ENCODE measurements around the gene FAM200C.

DNA sequence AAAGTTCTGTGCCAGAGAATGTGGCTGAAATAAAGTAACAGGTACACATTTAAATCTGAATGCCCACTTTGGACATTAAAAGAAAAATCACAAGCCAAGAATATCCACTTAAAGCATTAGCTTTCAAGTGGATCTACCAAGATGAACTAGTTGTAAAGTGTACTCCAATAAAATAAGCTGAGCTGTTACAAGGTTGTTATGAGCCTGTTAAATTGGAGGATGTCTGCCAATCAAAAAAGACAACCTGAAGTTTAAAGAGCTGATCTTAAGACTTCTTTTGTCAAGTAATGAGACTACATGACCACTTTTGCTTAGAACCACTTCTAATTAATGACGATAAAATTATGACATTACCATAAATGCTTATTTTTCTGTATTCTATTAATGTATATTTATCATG, 2.4 kb downstream of the FAM200C start:
- TF ChIP-seq POLR2A (IDR thresholded peaks at IDR 0.05; ENCODE audit: low read length) (no peak), GATA1 (IDR thresholded peaks at IDR 0.05; ENCODE audit: low read depth, low read length) (no peak)
